Activated CD4-positive, CD25-positive, alpha-beta regulatory T cell (primary cell): ENCODE results near the gene BMPR1B.
"Not testable (repeated sequence)": the region's sequence is repeated elsewhere in the genome, so short reads cannot be mapped to it uniquely, and the experiment has no call there.

Experiments
- DNase-seq, 4 experiments: peaks; one replicate each; lab custom pipeline; 2025; lab: John Stamatoyannopoulos, UW

Gene BMPR1B

GRCh38 chr4:94833394-94833793, 75.6 kb downstream of the BMPR1B start:
- DNase-seq = no peak

- DNase-seq = no peak
Measured at GRCh38 chr4:94834501-94834900, 76.7 kb downstream of the BMPR1B start.

- not testable (repeated sequence) for DNase-seq
Measured at GRCh38 chr4:94841166-94841863, 83.6 kb downstream of the BMPR1B start.

- no peak for DNase-seq
Measured at GRCh38 chr4:94841864-94842221, 84.1 kb downstream of the BMPR1B start.

GRCh38 chr4:94843216-94843615, 85.5 kb downstream of the BMPR1B start:
- DNase-seq = no peak

- no peak for DNase-seq
Measured at GRCh38 chr4:94848326-94848725, 90.6 kb downstream of the BMPR1B start.

GRCh38 chr4:94849901-94850300, 92.1 kb downstream of the BMPR1B start:
- no peak for DNase-seq

GRCh38 chr4:94852616-94853015, 94.9 kb downstream of the BMPR1B start:
- no peak for DNase-seq

GRCh38 chr4:94856030-94856429, 98.3 kb downstream of the BMPR1B start:
- no peak for DNase-seq

GRCh38 chr4:94870146-94870545, 112.4 kb downstream of the BMPR1B start:
- no peak for DNase-seq

- DNase-seq = no peak
Measured at GRCh38 chr4:94871644-94872305, 114.0 kb downstream of the BMPR1B start.

GRCh38 chr4:94877973-94878372, 120.2 kb downstream of the BMPR1B start:
- no peak for DNase-seq

GRCh38 chr4:94880956-94881355, 123.2 kb downstream of the BMPR1B start:
- DNase-seq = no peak

- DNase-seq = no peak
Measured at GRCh38 chr4:94882756-94883155, 125.0 kb downstream of the BMPR1B start.

- no peak for DNase-seq
Measured at GRCh38 chr4:94887027-94887426, 129.3 kb downstream of the BMPR1B start.

GRCh38 chr4:94889523-94889922, 131.8 kb downstream of the BMPR1B start:
- DNase-seq = no peak

- no peak for DNase-seq
Measured at GRCh38 chr4:94889946-94890345, 132.2 kb downstream of the BMPR1B start.

- DNase-seq = no peak
Measured at GRCh38 chr4:94890579-94890978, 132.8 kb downstream of the BMPR1B start.

GRCh38 chr4:94892051-94892450, 134.3 kb downstream of the BMPR1B start:
- no peak for DNase-seq

GRCh38 chr4:94895081-94895480, 137.3 kb downstream of the BMPR1B start:
- DNase-seq = no peak

GRCh38 chr4:94897023-94897422, 139.3 kb downstream of the BMPR1B start:
- DNase-seq = no peak

- DNase-seq = no peak
Measured at GRCh38 chr4:94905511-94905910, 147.8 kb downstream of the BMPR1B start.

GRCh38 chr4:94909645-94910044, 151.9 kb downstream of the BMPR1B start:
- no peak for DNase-seq

GRCh38 chr4:94911106-94911505, 153.4 kb downstream of the BMPR1B start:
- DNase-seq = no peak
